GM18951 (cell line): ENCODE results near the gene CYP2C19.
"Not testable (repeated sequence)": the region's sequence is repeated elsewhere in the genome, so short reads cannot be mapped to it uniquely, and the experiment has no call there.

Experiments used
- POLR2A ChIP-seq: IDR thresholded peaks from 4 replicates; pipeline ENCODE4 v1.6.1; 2011; ENCODE audit warnings: mild to moderate bottlenecking; ENCODE audit not compliant: insufficient read length, insufficient read depth; ENCODE audit errors: extremely low read depth
- in situ Hi-C: fragments of 300-500 bp; cut with MboI; formaldehyde crosslinking; loops from one replicate; pipeline ENCODE4 v1.12.0; 2022; ENCODE audit warnings: low sequenced_read_pairs, mixed read lengths, inconsistent platforms; ENCODE audit not compliant: unreplicated experiment

CYP2C19 gene

GRCh38 chr10:94762393-94762792, at the start of gene CYP2C19:
Gene CYP2C19 (plus strand): TSS chr10:94762681. CDS start chr10:94762706, 25 bp downstream.
- in situ Hi-C loops, result no loop called here
- no peak for TF ChIP-seq POLR2A

- in situ Hi-C loops, result no loop called here
- no peak for TF ChIP-seq POLR2A
Observed at GRCh38 chr10:94725871-94726270, 36.6 kb upstream of the CYP2C19 start.

GRCh38 chr10:94735197-94735596, 27.3 kb upstream of the CYP2C19 start:
- in situ Hi-C loops, result no loop called here

GRCh38 chr10:94738588-94738987, 23.9 kb upstream of the CYP2C19 start:
- in situ Hi-C loops, result no loop called here

More at GRCh38 chr10:94735197-94735596, 27.3 kb upstream of the CYP2C19 start:
- no peak for TF ChIP-seq POLR2A

GRCh38 chr10:94747137-94747536, 15.3 kb upstream of the CYP2C19 start:
- no peak for TF ChIP-seq POLR2A
- in situ Hi-C loops, result no loop called here

More at GRCh38 chr10:94738588-94738987, 23.9 kb upstream of the CYP2C19 start:
- no peak for TF ChIP-seq POLR2A

GRCh38 chr10:94747838-94748237, 14.6 kb upstream of the CYP2C19 start:
- in situ Hi-C loops, result no loop called here

GRCh38 chr10:94757916-94758315, 4.6 kb upstream of the CYP2C19 start:
- in situ Hi-C loops, result no loop called here

More at GRCh38 chr10:94747838-94748237, 14.6 kb upstream of the CYP2C19 start:
- TF ChIP-seq POLR2A, result no peak

GRCh38 chr10:94760586-94761178, 1.8 kb upstream of the CYP2C19 start:
- TF ChIP-seq POLR2A, result no peak
- in situ Hi-C loops, result no loop called here

More at GRCh38 chr10:94757916-94758315, 4.6 kb upstream of the CYP2C19 start:
- no peak for TF ChIP-seq POLR2A

GRCh38 chr10:94775425-94775824, 12.9 kb downstream of the CYP2C19 start:
- in situ Hi-C loops, result not testable (repeated sequence)

GRCh38 chr10:94777886-94778458, 15.5 kb downstream of the CYP2C19 start:
- TF ChIP-seq POLR2A, result no peak
- in situ Hi-C loops, result no loop called here

GRCh38 chr10:94780844-94781243, 18.4 kb downstream of the CYP2C19 start:
- in situ Hi-C loops, result no loop called here
- no peak for TF ChIP-seq POLR2A

GRCh38 chr10:94784256-94784655, 21.8 kb downstream of the CYP2C19 start:
- TF ChIP-seq POLR2A, result no peak
- in situ Hi-C loops, result no loop called here

GRCh38 chr10:94785211-94785610, 22.7 kb downstream of the CYP2C19 start:
- TF ChIP-seq POLR2A, result no peak
- in situ Hi-C loops, result no loop called here

- in situ Hi-C loops, result not testable (repeated sequence)
Observed at GRCh38 chr10:94800551-94800950, 38.1 kb downstream of the CYP2C19 start.
